HepG2 (cell line): ENCODE data around the gene DALRD3. TPM values are rescaled to one million over a fixed set of nuclear protein-coding genes. Genes with fewer than 3 reads are reported as not detected.
A peak's percentile ranks its signal among the peaks of the same experiment; 100 is the strongest.

Source experiments
- ASH2L ChIP-seq: fragments of 300-600, 200-600 bp; sonication (generic); IDR thresholded peaks from 2 replicates; pipeline ENCODE4 v1.7.0; 2017; ENCODE audit warnings: low read depth, mild to moderate bottlenecking, moderate library complexity, mixed read lengths, low read length; ENCODE audit not compliant: insufficient read length
- CBX2 ChIP-seq, 2 experiments: fragments of 200-600 bp in 1 of 2; sonication (generic); formaldehyde crosslinking in 1 of 2; IDR thresholded peaks; 2 replicates each; pipeline versions ENCODE4 v1.7.0 to v1.8.1; 2018 to 2022; ENCODE audit warnings: low read depth in 2 of 2, low read length in 1 of 2, mild to moderate bottlenecking in 1 of 2, missing genetic modification reagents in 1 of 2
- CREB1 ChIP-seq, 2 experiments: fragments of 450-650 bp in 1 of 2; IDR thresholded peaks; 2 replicates each; pipeline ENCODE4 v1.6.1; 2016 to 2017; ENCODE audit warnings: control low read depth in 1 of 2, mild to moderate bottlenecking in 1 of 2, missing compliant biosample characterization in 1 of 2, missing genetic modification characterization in 1 of 2
- FOXK2 ChIP-seq: fragments of 450-650 bp; IDR thresholded peaks from 2 replicates; pipeline ENCODE4 v1.6.1; 2016
- JDP2 ChIP-seq: sonication (generic); formaldehyde crosslinking; IDR thresholded peaks from 2 replicates; pipeline ENCODE4 v1.8.1; 2022; ENCODE audit warnings: missing genetic modification reagents, borderline replicate concordance
- NCOR1 ChIP-seq: fragments of 200-600 bp; sonication (generic); IDR thresholded peaks from 2 replicates; pipeline ENCODE4 v1.7.0; 2017; ENCODE audit warnings: antibody characterized with exemption, low read length, borderline replicate concordance
- NKX3-1 ChIP-seq: sonication (generic); formaldehyde crosslinking; IDR thresholded peaks from 2 replicates; pipeline ENCODE4 v1.5.0; 2020; ENCODE audit warnings: missing genetic modification reagents
- RARA ChIP-seq: IDR thresholded peaks from 2 replicates; pipeline ENCODE4 v1.6.1; 2016; ENCODE audit warnings: missing genetic modification reagents, missing compliant biosample characterization
- SIN3B ChIP-seq: fragments of 150-350 bp; IDR thresholded peaks from 2 replicates; pipeline ENCODE4 v1.6.1; 2014; ENCODE audit warnings: low read length
- TP53 ChIP-seq: sonication (generic); formaldehyde crosslinking; conservative IDR thresholded peaks from 2 replicates; pipeline ENCODE4 v1.4.0; 2020; ENCODE audit warnings: missing genetic modification reagents
- XRCC5 ChIP-seq: fragments of 200-400 bp; formaldehyde crosslinking; optimal IDR thresholded peaks from 2 replicates; pipeline ENCODE3; 2017; ENCODE audit warnings: mild to moderate bottlenecking, low read length
- ZFP36 ChIP-seq: fragments of 150-350 bp; IDR thresholded peaks from 2 replicates; pipeline ENCODE4 v1.6.1; 2018; ENCODE audit warnings: borderline replicate concordance, low read length, low read depth; ENCODE audit not compliant: partially characterized antibody
- ZNF12 ChIP-seq: sonication (generic); formaldehyde crosslinking; IDR thresholded peaks from 2 replicates; pipeline ENCODE4 v1.5.0; 2020; ENCODE audit warnings: missing genetic modification reagents
- ZNF44 ChIP-seq: sonication (generic); formaldehyde crosslinking; IDR thresholded peaks from 2 replicates; pipeline ENCODE4 v1.5.1; 2020; ENCODE audit warnings: mild to moderate bottlenecking, missing genetic modification reagents
- ZNF446 ChIP-seq: sonication (generic); formaldehyde crosslinking; IDR thresholded peaks from 2 replicates; pipeline ENCODE4 v1.5.0; 2020; ENCODE audit warnings: mild to moderate bottlenecking, missing genetic modification reagents
- ZNF543 ChIP-seq: sonication (generic); formaldehyde crosslinking; IDR thresholded peaks from 2 replicates; pipeline ENCODE4 v1.4.0; 2020; ENCODE audit warnings: mild to moderate bottlenecking, missing genetic modification reagents
- ZNF773 ChIP-seq: sonication (generic); formaldehyde crosslinking; IDR thresholded peaks from 2 replicates; pipeline ENCODE4 v1.4.0; 2020; ENCODE audit warnings: missing genetic modification reagents, borderline replicate concordance
- ZNF777 ChIP-seq: sonication (generic); formaldehyde crosslinking; IDR thresholded peaks from 2 replicates; pipeline ENCODE4 v1.4.0; 2020; ENCODE audit warnings: missing genetic modification reagents
- ZNF816 ChIP-seq: sonication (generic); formaldehyde crosslinking; IDR thresholded peaks from 2 replicates; pipeline ENCODE4 v1.8.0; 2022; ENCODE audit warnings: missing genetic modification reagents, mild to moderate bottlenecking, borderline replicate concordance
- polyA plus RNA-seq, 8 experiments: library from polyadenylated mRNA; depleted of rRNA in 3 of 8; stranded (reverse) in 7 of 8; unstranded in 1 of 8; fragments of >200 nt; fragmentation: Illumina TruSeq in 4 of 8; extraction: Trizol in 4 of 8; gene quantifications; 2 replicates each; pipeline versions ENCODE4 v1.2.1 to v1.2.3, GENCODE V29; 2011 to 2016; ENCODE audit warnings: low read depth in 4 of 8, missing spikeins in 1 of 8, mixed read lengths in 1 of 8; ENCODE audit not compliant: insufficient read depth in 1 of 8
- total RNA-seq, 5 experiments: library from RNA; depleted of rRNA; stranded (reverse); fragments of >200 nt; fragmentation: Illumina TruSeq; extraction: Trizol; gene quantifications; 2 replicates each; pipeline ENCODE4 v1.2.3, GENCODE V29; 2016; ENCODE audit warnings: low read depth in 1 of 5
- TF ChIP-seq, protein P1 (sequence below): sonication (generic); formaldehyde crosslinking; IDR thresholded peaks from 2 replicates; pipeline ENCODE4 v1.4.0; 2020; ENCODE audit warnings: missing genetic modification reagents, borderline replicate concordance
- TF ChIP-seq, protein P2 (sequence below): IDR thresholded peaks from 2 replicates; pipeline ENCODE4 v1.6.1; 2016; ENCODE audit warnings: control low read depth
- TF ChIP-seq, protein P3 (sequence below): sonication (generic); formaldehyde crosslinking; conservative IDR thresholded peaks from 2 replicates; pipeline ENCODE4 v1.8.0; 2022; ENCODE audit warnings: missing genetic modification reagents

Gene DALRD3
- total and polyA plus RNA-seq, 2 of the 13 experiments (the other 11 are each of a cell fraction or from before 2014, with no cell fraction given): 19.9 to 36.5 TPM

DNA sequence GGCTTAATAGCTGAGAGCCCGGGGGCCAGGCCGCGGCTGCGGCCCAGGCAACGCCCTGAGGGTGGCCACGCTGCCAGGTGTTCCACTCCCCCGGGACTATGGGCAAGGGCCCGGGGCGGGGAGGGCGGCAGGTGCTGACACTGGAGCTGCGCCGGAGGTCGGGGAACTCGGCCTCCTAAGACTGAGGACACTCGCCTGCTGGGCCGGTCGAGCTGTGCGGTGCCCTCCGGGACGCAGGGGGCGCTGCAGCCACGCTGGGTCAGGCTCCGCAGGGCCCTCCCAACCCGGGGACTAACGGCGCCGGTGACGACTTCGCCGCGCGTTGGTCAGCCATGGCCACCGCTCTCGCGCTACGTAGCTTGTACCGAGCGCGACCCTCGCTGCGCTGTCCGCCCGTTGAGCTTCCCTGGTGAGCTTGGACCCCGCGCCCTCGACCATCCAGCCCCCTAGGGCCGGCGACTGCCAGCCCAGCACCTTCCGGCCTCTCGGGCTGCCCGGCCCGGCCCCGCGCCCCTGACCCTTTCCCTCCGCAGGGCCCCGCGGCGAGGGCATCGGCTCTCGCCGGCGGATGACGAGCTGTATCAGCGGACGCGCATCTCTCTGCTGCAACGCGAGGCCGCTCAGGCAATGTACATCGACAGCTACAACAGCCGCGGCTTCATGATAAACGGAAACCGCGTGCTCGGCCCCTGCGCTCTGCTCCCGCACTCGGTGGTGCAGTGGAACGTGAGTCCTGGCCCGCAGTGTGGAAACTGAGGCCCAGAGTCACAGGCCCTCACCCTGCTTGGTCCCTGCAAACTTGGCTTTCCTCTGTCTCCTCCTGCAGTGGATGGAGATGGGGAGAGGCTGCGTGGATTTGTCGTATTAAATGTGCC lies 3.7 kb upstream of the DALRD3 start, which contains the start of gene NDUFAF3 (continued):
- TF ChIP-seq JDP2 (CRISPR knock-in tag) (no peak), XRCC5 (peak; percentile 95), TP53 (no peak; the same call in none of the 2 replicates), ZNF543 (CRISPR knock-in tag) (no peak; the same call in 1 of the 2 replicates), SIN3B (peak; percentile 39; the same call in 1 of the 2 replicates), ASH2L (peak; percentile 68), CBX2 (IDR thresholded peaks at IDR 0.05; ENCODE audit: low read depth, low read length) (no peak), CBX2 (CRISPR knock-in tag; IDR thresholded peaks at IDR 0.05; ENCODE audit: low read depth) (no peak), ZNF777 (CRISPR knock-in tag) (peak; percentile 48; the same call in 1 of the 2 replicates), CREB1 (IDR thresholded peaks at IDR 0.05) (peak; percentile 55), CREB1 (CRISPR knock-in tag; IDR thresholded peaks at IDR 0.05) (no peak), RARA (CRISPR knock-in tag) (peak; percentile 52; the same call in 1 of the 2 replicates), ZNF12 (CRISPR knock-in tag) (peak; percentile 15; the same call in 1 of the 2 replicates), ZNF44 (CRISPR knock-in tag) (0 out of 2 replicates have a peak, but pooled peaks have one; percentile 74), ZNF446 (CRISPR knock-in tag) (no peak; the same call in 1 of the 2 replicates), FOXK2 (no peak), NKX3-1 (CRISPR knock-in tag) (peak; percentile 87), ZNF773 (CRISPR knock-in tag) (no peak), NCOR1 (peak; percentile 42; the same call in 1 of the 2 replicates), ZNF816 (CRISPR knock-in tag) (peak; percentile 91; the same call in 1 of the 2 replicates), ZFP36 (no peak)
- TF ChIP-seq, protein P1, sequence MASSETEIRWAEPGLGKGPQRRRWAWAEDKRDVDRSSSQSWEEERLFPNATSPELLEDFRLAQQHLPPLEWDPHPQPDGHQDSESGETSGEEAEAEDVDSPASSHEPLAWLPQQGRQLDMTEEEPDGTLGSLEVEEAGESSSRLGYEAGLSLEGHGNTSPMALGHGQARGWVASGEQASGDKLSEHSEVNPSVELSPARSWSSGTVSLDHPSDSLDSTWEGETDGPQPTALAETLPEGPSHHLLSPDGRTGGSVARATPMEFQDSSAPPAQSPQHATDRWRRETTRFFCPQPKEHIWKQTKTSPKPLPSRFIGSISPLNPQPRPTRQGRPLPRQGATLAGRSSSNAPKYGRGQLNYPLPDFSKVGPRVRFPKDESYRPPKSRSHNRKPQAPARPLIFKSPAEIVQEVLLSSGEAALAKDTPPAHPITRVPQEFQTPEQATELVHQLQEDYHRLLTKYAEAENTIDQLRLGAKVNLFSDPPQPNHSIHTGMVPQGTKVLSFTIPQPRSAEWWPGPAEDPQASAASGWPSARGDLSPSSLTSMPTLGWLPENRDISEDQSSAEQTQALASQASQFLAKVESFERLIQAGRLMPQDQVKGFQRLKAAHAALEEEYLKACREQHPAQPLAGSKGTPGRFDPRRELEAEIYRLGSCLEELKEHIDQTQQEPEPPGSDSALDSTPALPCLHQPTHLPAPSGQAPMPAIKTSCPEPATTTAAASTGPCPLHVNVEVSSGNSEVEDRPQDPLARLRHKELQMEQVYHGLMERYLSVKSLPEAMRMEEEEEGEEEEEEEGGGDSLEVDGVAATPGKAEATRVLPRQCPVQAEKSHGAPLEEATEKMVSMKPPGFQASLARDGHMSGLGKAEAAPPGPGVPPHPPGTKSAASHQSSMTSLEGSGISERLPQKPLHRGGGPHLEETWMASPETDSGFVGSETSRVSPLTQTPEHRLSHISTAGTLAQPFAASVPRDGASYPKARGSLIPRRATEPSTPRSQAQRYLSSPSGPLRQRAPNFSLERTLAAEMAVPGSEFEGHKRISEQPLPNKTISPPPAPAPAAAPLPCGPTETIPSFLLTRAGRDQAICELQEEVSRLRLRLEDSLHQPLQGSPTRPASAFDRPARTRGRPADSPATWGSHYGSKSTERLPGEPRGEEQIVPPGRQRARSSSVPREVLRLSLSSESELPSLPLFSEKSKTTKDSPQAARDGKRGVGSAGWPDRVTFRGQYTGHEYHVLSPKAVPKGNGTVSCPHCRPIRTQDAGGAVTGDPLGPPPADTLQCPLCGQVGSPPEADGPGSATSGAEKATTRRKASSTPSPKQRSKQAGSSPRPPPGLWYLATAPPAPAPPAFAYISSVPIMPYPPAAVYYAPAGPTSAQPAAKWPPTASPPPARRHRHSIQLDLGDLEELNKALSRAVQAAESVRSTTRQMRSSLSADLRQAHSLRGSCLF (CRISPR knock-in tag): no peak
- TF ChIP-seq, protein P2, sequence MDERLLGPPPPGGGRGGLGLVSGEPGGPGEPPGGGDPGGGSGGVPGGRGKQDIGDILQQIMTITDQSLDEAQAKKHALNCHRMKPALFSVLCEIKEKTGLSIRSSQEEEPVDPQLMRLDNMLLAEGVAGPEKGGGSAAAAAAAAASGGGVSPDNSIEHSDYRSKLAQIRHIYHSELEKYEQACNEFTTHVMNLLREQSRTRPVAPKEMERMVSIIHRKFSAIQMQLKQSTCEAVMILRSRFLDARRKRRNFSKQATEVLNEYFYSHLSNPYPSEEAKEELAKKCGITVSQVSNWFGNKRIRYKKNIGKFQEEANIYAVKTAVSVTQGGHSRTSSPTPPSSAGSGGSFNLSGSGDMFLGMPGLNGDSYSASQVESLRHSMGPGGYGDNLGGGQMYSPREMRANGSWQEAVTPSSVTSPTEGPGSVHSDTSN: no peak
- TF ChIP-seq, protein P3, sequence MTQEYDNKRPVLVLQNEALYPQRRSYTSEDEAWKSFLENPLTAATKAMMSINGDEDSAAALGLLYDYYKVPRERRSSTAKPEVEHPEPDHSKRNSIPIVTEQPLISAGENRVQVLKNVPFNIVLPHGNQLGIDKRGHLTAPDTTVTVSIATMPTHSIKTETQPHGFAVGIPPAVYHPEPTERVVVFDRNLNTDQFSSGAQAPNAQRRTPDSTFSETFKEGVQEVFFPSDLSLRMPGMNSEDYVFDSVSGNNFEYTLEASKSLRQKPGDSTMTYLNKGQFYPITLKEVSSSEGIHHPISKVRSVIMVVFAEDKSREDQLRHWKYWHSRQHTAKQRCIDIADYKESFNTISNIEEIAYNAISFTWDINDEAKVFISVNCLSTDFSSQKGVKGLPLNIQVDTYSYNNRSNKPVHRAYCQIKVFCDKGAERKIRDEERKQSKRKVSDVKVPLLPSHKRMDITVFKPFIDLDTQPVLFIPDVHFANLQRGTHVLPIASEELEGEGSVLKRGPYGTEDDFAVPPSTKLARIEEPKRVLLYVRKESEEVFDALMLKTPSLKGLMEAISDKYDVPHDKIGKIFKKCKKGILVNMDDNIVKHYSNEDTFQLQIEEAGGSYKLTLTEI (CRISPR knock-in tag): no peak
